ENCODE results near the gene PIK3CB.
A peak's percentile ranks its signal among the peaks of the same experiment; 100 is the strongest.
"Not testable (repeated sequence)": the region's sequence is repeated elsewhere in the genome, so short reads cannot be mapped to it uniquely, and the experiment has no call there.

PIK3CB gene

DNA sequence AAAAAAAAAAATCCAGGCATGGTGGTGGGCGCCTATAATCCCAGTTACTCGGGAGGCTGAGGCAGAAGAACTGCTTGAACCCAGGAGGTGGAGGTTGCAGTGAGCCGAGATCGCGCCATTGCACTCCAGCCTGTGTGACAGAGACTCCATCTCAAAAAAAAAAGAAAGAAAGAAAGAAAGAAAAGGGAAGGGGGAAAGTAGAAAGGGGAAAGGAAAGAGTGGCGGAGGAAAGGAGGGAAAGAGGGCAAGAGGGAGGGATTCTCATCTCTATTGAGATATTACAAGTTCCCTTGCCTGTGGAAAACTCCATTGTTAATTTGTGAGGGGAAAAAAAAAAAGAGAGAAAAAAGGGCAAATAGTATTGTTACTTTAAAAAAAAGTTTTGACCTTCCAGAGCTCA is 32.5 kb downstream of the PIK3CB start:
- DNase-seq: not testable (repeated sequence)

DNA sequence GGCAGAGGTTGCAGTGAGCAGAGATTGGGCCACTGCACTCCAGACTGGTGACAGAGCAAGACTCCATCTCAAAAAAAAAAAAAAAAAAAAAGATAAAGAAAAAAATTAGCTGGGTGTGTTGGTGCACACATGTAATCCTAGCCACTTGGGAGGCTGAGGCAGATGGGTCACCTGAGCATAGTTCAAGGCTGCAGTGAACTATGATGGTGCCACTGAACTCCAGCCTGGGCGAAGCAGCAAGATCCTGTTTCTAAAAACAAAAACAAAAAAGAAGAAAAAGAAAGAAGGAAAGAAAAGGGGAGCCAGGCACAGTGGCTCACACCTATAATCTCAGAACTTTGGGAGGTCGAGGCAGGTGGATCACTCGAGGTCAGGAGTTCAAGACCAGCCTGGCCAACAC is 32.9 kb downstream of the PIK3CB start:
- no peak for DNase-seq

DNA sequence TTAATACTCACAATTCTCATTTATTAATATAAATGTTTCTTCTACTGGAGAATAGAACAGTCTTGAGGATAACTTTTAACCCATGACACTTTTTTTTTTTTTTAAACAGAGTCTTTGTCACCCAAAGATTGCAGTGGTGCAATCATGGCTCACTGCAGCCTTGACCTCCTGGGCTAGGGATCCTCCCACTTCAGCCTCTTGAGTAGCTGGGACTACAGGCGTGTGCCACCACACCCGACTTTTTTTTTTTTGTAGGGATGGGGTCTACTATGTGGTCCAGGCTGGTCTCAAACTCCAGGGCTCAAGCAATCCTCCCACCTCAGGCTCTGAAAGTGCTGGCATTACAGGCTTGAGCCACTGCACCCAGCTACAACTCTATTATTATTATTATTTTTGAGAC is 34.5 kb downstream of the PIK3CB start:
- DNase-seq: no peak

DNA sequence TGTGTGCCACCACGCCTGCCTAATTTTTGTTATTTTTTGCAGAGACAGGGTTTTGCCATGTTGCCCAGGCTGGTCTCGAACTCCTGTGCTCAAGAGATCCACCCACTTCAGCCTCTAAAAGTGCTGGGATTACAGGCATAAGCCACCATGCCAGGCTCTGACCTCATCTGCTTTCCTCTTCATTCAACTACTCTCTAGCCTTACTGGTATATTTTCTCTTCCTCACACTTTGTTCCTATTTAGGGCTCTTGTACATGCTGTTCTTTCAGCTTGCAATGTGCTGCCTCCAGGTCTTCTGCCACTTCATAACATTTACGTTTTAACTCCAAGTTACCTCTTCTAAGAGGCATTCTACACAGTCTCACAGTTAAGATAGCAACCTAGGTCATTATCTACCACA is 34.9 kb downstream of the PIK3CB start:
- DNase-seq: no peak

- DNase-seq: no peak
Observed at GRCh38 chr3:138797508-138798038, 37.2 kb downstream of the PIK3CB start.

DNA sequence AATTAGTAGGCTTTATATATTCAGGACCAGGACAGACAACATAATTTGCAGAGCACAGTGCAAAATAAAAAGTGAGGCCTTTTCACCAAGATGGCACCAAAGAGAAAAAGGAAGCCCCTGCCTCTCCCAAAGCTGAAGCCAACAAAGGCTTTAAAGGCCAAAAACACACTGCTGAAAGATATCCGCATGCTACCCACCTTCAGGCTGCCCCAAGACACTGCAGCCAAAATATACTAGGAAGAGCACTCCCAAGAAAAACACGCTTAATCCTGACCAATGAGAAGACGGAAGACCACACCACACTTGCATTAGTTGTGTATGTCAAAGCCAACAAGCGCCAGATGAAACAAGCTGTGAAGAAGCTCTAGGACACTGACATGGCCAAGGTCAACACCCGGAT is 38.0 kb downstream of the PIK3CB start:
- no peak for DNase-seq

DNA sequence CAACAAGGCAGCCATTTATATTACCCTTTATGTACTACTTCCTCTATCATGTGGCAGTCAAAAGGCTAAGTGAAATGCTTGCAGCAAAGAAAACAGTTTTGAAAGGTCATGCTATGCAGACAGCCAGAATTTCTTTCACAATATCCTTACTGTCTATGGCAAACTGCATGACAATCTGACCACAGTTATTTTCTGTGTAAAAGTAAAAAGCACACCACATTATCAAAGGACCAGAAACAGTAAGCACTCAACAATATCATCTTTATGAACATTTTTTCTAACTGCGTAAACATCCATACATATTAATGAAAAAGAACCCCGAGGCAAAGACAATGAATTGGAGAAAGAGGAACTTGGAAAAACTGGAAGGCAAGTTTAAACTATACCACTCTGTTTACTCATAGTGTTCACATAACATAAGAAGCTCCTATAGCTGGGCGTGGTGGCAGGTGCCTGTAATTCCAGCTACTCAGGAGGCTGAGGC is 47.9 kb downstream of the PIK3CB start:
- DNase-seq: no peak

DNA sequence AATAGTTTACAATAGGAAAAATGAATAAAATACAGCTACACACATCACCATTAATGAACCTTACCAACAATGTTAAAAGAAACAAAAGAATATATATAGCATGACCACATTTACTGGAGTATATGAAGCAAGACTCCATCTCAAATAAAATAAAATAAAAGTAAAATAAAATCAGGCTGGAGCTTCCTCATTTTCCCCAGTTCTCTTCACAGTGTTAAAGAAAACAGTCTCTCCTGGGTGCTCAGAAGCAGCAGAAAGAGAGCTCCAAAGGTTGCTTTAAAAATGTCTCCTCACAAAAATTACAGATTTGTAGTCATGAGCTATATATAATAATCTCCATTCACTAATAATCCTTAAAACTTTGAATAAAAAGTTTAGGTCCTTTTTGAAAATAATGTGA is 48.8 kb downstream of the PIK3CB start:
- no peak for DNase-seq

DNA sequence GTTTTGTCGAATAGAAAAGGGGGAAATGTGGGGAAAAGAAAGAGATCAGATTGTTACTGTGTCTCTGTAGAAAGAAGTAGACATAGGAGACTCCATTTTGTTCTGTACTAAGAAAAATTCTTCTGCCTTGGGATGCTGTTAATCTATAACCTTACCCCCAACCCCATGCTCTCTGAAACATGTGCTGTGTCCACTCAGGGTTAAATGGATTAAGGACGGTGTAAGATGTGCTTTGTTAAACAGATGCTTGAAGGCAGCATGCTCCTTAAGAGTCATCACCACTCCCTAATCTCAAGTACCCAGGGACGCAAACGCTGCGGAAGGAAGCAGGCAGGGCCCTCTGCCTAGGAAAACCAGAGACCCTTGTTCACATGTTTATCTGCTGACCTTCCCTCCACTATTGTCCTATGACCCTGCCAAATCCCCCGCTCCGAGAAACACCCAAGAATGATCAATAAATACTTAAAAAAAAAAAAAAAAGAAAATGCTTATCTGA is 49.3 kb downstream of the PIK3CB start:
- DNase-seq: not testable (repeated sequence)

GRCh38 chr3:138782755-138783154 is 52.0 kb downstream of the PIK3CB start:
- no peak for DNase-seq

- DNase-seq: no peak
Observed at GRCh38 chr3:138781012-138781470, 53.7 kb downstream of the PIK3CB start.

- DNase-seq: no peak
Observed at GRCh38 chr3:138778643-138779042, 56.1 kb downstream of the PIK3CB start.

- no peak for DNase-seq
Observed at GRCh38 chr3:138776961-138777360, 57.8 kb downstream of the PIK3CB start.

- no peak for DNase-seq
Observed at GRCh38 chr3:138775254-138775595, 59.5 kb downstream of the PIK3CB start.

DNA sequence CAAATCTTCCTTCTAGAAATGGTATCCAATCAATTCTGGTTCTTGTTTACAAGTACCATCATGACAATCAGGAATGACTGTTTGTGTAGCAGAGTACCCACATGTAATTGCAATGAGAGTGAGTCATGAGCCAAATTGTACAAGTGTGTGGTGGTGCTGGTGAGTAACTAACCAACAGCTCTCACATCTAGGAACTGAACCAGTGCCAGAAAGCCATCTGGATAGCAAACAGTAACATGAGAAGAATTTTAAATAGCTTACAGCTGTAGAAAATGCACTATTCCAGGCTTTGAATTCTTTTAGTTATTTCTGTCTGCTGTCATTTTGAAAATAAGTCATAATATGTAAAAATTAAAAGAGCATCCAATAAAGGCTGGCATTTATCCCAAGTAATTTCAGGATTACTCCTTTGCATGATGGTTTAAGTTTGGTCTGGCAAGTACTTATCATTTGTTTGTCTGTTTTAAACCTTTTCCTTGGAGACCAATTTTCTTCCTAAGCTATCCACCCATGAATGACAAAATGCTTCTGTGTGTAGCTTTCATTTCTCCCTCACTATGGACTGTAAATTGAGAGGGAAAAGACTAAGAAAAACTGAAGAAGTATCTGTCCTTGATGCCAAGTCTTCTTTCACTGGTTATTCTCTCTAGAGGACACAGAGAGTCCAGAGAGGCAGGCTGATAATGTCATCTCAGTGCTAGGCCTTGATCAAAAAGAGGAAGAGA is 60.0 kb downstream of the PIK3CB start:
- peak; percentile 97 for DNase-seq

- no peak for DNase-seq
Observed at GRCh38 chr3:138771585-138771984, 63.1 kb downstream of the PIK3CB start.

DNA sequence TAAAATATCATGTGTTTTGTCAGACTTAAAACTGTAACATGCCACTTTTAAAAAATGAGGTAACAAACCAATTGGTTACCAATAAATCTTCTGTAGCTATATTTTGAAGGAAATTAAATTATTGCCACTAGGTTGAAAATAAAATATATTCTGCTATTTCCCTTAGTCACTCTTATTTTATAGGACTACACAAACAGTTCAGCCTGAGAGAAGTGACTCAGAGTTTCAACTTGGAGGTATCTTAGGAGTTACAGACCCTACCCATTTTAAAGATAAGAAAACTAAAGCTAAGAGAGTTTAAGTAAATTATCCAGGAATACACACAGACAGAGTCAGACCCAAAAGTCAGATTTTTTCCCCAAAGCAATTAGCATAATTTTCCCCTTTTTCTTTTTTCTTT is 65.1 kb downstream of the PIK3CB start:
- DNase-seq: no peak

- DNase-seq: no peak
Observed at GRCh38 chr3:138768946-138769345, 65.8 kb downstream of the PIK3CB start.

DNA sequence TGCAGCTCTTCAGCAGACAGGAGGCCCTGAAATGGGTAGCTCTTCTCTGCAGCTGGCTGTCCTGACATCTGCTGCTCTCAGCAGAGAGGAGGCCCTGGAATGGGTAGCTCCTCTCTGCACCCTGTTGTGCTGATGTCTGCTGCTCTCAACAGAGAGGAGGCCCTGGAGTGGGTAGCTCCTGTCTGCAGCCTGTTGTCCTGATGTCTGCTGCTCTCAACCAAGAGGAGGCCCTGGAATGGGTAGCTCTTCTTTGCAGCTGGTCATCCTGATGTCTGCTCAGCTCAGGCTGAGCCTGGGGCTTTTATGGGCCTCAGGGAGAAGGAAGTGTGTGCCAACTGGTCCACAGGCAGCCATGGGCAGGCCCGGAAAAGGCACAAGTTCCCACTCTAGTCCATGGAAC is 66.6 kb downstream of the PIK3CB start:
- no peak for DNase-seq

- no peak for DNase-seq
Observed at GRCh38 chr3:138767498-138768104, 67.1 kb downstream of the PIK3CB start.

DNA sequence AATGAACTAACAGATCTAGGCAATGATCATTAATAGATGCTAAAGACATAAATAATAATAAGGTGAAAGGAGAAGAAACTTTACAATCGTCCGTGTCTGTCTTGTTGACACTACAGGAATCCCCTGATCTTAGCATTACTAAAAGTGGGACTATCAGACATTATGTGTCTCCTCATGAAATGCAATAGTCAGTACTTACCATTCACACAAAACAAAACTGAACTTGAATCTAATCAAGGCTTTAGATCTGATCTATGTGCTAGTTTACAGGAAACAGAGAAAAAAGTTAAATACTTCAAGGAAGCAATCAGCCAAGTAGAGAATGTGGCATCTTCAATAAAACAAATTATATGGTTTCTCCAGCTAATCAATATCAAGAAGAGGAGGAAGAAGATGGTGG is 73.7 kb downstream of the PIK3CB start:
- DNase-seq: no peak

- no peak for DNase-seq
Observed at GRCh38 chr3:138748190-138748589, 86.5 kb downstream of the PIK3CB start.

- no peak for DNase-seq
Observed at GRCh38 chr3:138747225-138747624, 87.5 kb downstream of the PIK3CB start.

GRCh38 chr3:138740072-138740471 is 94.7 kb downstream of the PIK3CB start:
- DNase-seq: no peak

Measured in kidney glomerular epithelial cell (primary cell).